ENCODE results near the gene TRIO. TPM values are rescaled to one million over a fixed set of nuclear protein-coding genes. Genes with fewer than 3 reads are reported as not detected.

TRIO gene
- total and polyA plus RNA-seq, 12 donors = 26.2 to 85.2 (median 61.9) TPM

GRCh38 chr5:14177634-14178033, 34.5 kb downstream of the TRIO start:
- no peaks in the 10 kb centered on the region for H3K9me3 ChIP-seq
- intact Hi-C loops (cut with DNase I) = no loop called here
- no peaks in the 10 kb centered on the region for H3K27me3 ChIP-seq
- no peak for DNase-seq
- no peaks in the 10 kb centered on the region for H3K36me3 ChIP-seq
- no peak overlapping the region for H3K27ac ChIP-seq
- no peak overlapping the region for H3K4me3 ChIP-seq
- WGBS, 2 donors = 82% methylated on average over 3 of the region's 3 CpGs
- H3K4me1 ChIP-seq = peaks cover 3 to 87% (median 59%) of the 10 kb centered on the region in 9 donors
- ATAC-seq = no peak
- TF ChIP-seq, protein P1, sequence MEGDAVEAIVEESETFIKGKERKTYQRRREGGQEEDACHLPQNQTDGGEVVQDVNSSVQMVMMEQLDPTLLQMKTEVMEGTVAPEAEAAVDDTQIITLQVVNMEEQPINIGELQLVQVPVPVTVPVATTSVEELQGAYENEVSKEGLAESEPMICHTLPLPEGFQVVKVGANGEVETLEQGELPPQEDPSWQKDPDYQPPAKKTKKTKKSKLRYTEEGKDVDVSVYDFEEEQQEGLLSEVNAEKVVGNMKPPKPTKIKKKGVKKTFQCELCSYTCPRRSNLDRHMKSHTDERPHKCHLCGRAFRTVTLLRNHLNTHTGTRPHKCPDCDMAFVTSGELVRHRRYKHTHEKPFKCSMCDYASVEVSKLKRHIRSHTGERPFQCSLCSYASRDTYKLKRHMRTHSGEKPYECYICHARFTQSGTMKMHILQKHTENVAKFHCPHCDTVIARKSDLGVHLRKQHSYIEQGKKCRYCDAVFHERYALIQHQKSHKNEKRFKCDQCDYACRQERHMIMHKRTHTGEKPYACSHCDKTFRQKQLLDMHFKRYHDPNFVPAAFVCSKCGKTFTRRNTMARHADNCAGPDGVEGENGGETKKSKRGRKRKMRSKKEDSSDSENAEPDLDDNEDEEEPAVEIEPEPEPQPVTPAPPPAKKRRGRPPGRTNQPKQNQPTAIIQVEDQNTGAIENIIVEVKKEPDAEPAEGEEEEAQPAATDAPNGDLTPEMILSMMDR (IDR thresholded peaks at IDR 0.05) = no peak

DNA sequence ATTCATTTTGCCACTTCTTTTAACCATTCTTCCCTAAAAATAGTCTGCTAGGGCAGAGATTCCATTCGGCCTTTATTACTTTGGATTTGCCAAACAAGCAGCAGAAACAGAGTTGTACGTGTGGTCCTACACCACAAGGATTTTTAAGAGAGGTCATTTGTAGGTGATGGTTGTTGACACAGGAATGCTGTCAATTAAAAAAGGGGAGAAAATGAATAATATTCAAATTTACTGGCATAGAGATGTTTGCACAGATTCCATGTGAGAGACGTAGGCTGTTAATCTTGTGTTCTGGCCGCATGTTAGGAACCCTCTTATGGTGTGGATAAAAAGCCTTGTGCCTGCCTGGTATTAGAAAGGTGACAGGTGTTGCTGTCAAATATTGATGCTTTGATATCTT, 34.9 kb downstream of the TRIO start:
- Histone ChIP-seq H3K9me3 (no peaks in the 10 kb centered on the region), H3K27ac (peak overlapping the region in 1 of 10 donors; percentile 5), H3K4me1 (peaks cover 7 to 87% (median 59%) of the 10 kb centered on the region in 9 donors), H3K36me3 (no peaks in the 10 kb centered on the region), H3K4me3 (no peak overlapping the region), H3K27me3 (no peaks in the 10 kb centered on the region)
- intact Hi-C loops (cut with DNase I) = no loop called here
- 44 to 63% methylated on average over 4 of the region's 4 CpGs for WGBS, 2 donors
- peak in 1 of 8 donors; percentile 38 for ATAC-seq
- TF ChIP-seq, protein P1 (IDR thresholded peaks at IDR 0.05) = no peak
- DNase-seq = no peak

GRCh38 chr5:14178671-14179211, 35.6 kb downstream of the TRIO start:
- no peaks in the 10 kb centered on the region for H3K9me3 ChIP-seq
- peak overlapping the region in 1 of 10 donors; percentile 5 for H3K27ac ChIP-seq
- H3K4me3 ChIP-seq = no peak overlapping the region
- H3K27me3 ChIP-seq = no peaks in the 10 kb centered on the region
- intact Hi-C loops (cut with DNase I) = no loop called here
- DNase-seq (no peak), ATAC-seq (peak in 2 of 8 donors; percentile 14 to 17)
- TF ChIP-seq, protein P1 (IDR thresholded peaks at IDR 0.05) = no peak
- WGBS, 2 donors = 64 to 67% methylated on average over 10 of the region's 10 CpGs
- peaks cover 11 to 87% (median 59%) of the 10 kb centered on the region in 9 donors for H3K4me1 ChIP-seq
- no peaks in the 10 kb centered on the region for H3K36me3 ChIP-seq

DNA sequence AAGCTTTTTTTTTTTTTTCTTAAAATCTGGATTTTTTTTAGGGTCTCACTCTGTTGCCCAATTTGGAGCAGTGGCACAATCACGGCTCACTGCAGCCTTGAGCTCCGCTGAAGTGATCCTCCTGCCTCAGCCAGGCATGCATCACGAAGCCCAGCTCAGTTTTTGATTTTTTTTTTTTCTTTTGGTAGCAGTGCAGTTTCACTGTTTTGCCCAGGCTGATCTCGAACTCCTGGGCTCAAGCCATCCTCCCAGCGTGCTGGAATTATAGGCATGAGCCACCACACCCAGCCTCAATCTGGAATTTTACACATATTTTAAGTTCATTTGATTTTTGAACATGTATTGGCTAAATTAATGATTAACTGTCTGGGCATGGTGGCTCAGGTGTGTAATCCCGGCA, 36.3 kb downstream of the TRIO start:
- Histone ChIP-seq H3K9me3 (no peaks in the 10 kb centered on the region), H3K36me3 (no peaks in the 10 kb centered on the region), H3K4me3 (no peak overlapping the region), H3K4me1 (peaks cover 14 to 87% (median 59%) of the 10 kb centered on the region in 9 donors), H3K27ac (no peak overlapping the region), H3K27me3 (no peaks in the 10 kb centered on the region)
- TF ChIP-seq, protein P1 (IDR thresholded peaks at IDR 0.05) = no peak
- ATAC-seq = no peak
- WGBS, 2 donors = 88% methylated on average over 6 of the region's 6 CpGs
- intact Hi-C loops (cut with DNase I) = no loop called here
- DNase-seq = no peak

Measured in heart right ventricle (tissue), 16 donors.